Transverse colon (tissue), 4 donors: ENCODE measurements around the gene PLPP2. TPM values are rescaled to one million over a fixed set of nuclear protein-coding genes. Genes with fewer than 3 reads are reported as not detected.

Experiments used
- DNase-seq: peaks from one replicate; pipeline ENCODE4 v3.0.0-alpha.2; 2019
- H3K27ac ChIP-seq, 4 donors: fragments of 200-600 bp; sonication (generic); 2 replicates each; pipeline ENCODE4 v1.5.1; 2016 to 2018; ENCODE audit warnings: inconsistent platforms in 4 of 4
- H3K27me3 ChIP-seq: fragments of 200-600 bp; sonication (generic); 2 replicates; pipeline ENCODE4 v1.5.1; 2017; ENCODE audit warnings: inconsistent platforms
- H3K36me3 ChIP-seq, 4 donors: fragments of 200-600 bp; sonication (generic); 2 replicates each; pipeline ENCODE4 v1.5.1; 2017 to 2019; ENCODE audit warnings: inconsistent platforms in 4 of 4
- H3K4me1 ChIP-seq, 4 donors: fragments of 200-600 bp; sonication (generic); 2 replicates each; pipeline ENCODE4 v1.5.1; 2017 to 2020; ENCODE audit warnings: inconsistent platforms in 4 of 4
- H3K4me3 ChIP-seq, 4 donors: fragments of 200-600 bp; sonication (generic); 1 replicate in 1 of 4; 2 replicates in 3 of 4; pipeline versions ENCODE4 v1.5.1 to v1.6.1; 2017 to 2019; ENCODE audit warnings: inconsistent platforms in 4 of 4
- H3K9me3 ChIP-seq, 2 donors: fragments of 200-600 bp; sonication (generic); 2 replicates each; pipeline ENCODE4 v1.5.1; 2017 to 2019; ENCODE audit warnings: inconsistent platforms in 2 of 2
- EP300 ChIP-seq: sonication (generic); formaldehyde crosslinking; IDR thresholded peaks from one replicate; pipeline ENCODE4 v1.6.1; 2017; ENCODE audit warnings: antibody characterized with exemption, low read depth
- POLR2A ChIP-seq: fragments of 450-650 bp; IDR thresholded peaks from one replicate; pipeline ENCODE4 v1.6.1; 2016; ENCODE audit warnings: antibody characterized with exemption, mild to moderate bottlenecking, moderate library complexity
- POLR2AphosphoS5 ChIP-seq, 3 donors: sonication (generic); formaldehyde crosslinking; IDR thresholded peaks; one replicate each; pipeline ENCODE4 v1.6.1; 2016; ENCODE audit warnings: antibody characterized with exemption in 3 of 3
- WGBS, 2 donors: methylation state at CpG; one replicate each; pipeline ENCODE4 v1.1.5; 2018; ENCODE audit warnings: low coverage in 1 of 2; 5-methylcytosine and 5-hydroxymethylcytosine counted together
- in situ Hi-C, 4 donors: fragments of 200-750 bp; cut with MboI; loops; one replicate each; pipeline versions ENCODE4 v1.15.0 to v1.15.1; 2017; ENCODE audit warnings: low sequenced_read_pairs in 3 of 4, low pct_ligation_motif_present in 1 of 4, low pct_unique_long_range_greater_than_20kb in 1 of 4
- intact Hi-C: fragments of 100-400 bp; cut with DNase I; formaldehyde crosslinking; loops from one replicate; pipeline ENCODE4 v1.15.1; 2023; ENCODE audit warnings: low total_unique reads
- total RNA-seq, 4 donors: library from RNA; depleted of rRNA; stranded (reverse); fragments of >200 nt; gene quantifications; one replicate each; pipeline ENCODE4 v1.1.0, GENCODE V29; 2016
- TF ChIP-seq, protein P1 (sequence below), 5 experiments: fragments of 200-600 bp in 3 of 5; fragments of 450-650 bp in 2 of 5; sonication (generic) in 3 of 5; IDR thresholded peaks; 1 replicate in 2 of 5; 2 replicates in 3 of 5; pipeline ENCODE4 v1.5.1; 2016 to 2017; ENCODE audit warnings: antibody characterized with exemption in 5 of 5, inconsistent platforms in 3 of 5, mild to moderate bottlenecking in 2 of 5, moderate library complexity in 1 of 5

The PLPP2 gene
- total RNA-seq, 4 donors from 2014 or later: 130 to 190 (median 159) TPM

DNA sequence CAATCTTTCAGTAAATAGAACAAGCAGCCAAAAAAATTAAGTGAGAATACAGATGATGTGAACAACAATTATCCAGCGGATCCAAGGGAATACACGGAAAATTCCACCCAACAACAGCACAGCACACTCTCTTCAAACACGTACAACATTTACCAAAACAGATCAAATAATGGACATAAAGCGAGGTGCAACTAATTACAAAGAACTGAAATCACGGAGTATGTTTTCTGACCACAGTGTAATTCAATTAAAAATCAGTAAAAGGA lies 27.2 kb upstream of the PLPP2 start:
- TF ChIP-seq, protein P1, sequence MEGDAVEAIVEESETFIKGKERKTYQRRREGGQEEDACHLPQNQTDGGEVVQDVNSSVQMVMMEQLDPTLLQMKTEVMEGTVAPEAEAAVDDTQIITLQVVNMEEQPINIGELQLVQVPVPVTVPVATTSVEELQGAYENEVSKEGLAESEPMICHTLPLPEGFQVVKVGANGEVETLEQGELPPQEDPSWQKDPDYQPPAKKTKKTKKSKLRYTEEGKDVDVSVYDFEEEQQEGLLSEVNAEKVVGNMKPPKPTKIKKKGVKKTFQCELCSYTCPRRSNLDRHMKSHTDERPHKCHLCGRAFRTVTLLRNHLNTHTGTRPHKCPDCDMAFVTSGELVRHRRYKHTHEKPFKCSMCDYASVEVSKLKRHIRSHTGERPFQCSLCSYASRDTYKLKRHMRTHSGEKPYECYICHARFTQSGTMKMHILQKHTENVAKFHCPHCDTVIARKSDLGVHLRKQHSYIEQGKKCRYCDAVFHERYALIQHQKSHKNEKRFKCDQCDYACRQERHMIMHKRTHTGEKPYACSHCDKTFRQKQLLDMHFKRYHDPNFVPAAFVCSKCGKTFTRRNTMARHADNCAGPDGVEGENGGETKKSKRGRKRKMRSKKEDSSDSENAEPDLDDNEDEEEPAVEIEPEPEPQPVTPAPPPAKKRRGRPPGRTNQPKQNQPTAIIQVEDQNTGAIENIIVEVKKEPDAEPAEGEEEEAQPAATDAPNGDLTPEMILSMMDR (IDR thresholded peaks at IDR 0.05): no peak
- TF ChIP-seq EP300: no peak
- no peak for TF ChIP-seq POLR2AphosphoS5 (IDR thresholded peaks at IDR 0.05)
- TF ChIP-seq POLR2A: no peak
- intact Hi-C loops: no loop called here
- no peak for DNase-seq
- Histone ChIP-seq H3K36me3 (peaks cover 0 to 22% (median 10%) of the 10 kb centered on the region in 4 donors), H3K4me1 (no peaks in the 10 kb centered on the region), H3K27ac (no peak overlapping the region), H3K27me3 (no peaks in the 10 kb centered on the region), H3K9me3 (no peaks in the 10 kb centered on the region), H3K4me3 (no peak overlapping the region)
- 95 to 96% methylated on average over 5 of the region's 5 CpGs for WGBS, 2 donors
- in situ Hi-C loops: no loop called here

- no peak for TF ChIP-seq POLR2AphosphoS5 (IDR thresholded peaks at IDR 0.05)
- TF ChIP-seq, protein P1 (IDR thresholded peaks at IDR 0.05): no peak
- H3K4me3 ChIP-seq: no peak overlapping the region
- WGBS, 2 donors: 91 to 93% methylated on average over 8 to 10 of the region's 10 CpGs
- peaks cover 0 to 22% (median 10%) of the 10 kb centered on the region in 4 donors for H3K36me3 ChIP-seq
- H3K4me1 ChIP-seq: no peaks in the 10 kb centered on the region
- H3K27me3 ChIP-seq: no peaks in the 10 kb centered on the region
- in situ Hi-C loops: no loop called here
- H3K27ac ChIP-seq: no peak overlapping the region
- no peaks in the 10 kb centered on the region for H3K9me3 ChIP-seq
- intact Hi-C loops: no loop called here
- DNase-seq: no peak
Observed at GRCh38 chr19:317710-318508, 26.7 kb upstream of the PLPP2 start.

DNA sequence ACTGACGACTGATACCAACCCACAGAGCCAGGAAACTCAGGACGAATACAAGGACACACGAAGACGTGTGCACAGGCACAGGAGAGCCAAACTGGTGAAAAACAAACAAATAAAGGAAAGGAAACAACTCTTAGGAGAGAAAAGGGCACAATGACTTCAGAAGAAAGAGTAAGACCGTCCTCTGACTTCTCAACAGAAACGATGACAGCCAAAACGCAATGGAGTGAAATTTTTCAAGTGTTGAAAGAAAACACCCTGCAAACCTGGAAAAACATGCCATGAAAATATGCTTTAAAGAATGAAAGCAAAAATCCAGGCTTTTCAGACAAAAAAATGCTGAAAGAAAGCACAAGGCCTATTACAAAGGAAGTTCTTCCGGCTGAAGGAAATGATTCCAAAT lies 24.6 kb upstream of the PLPP2 start:
- in situ Hi-C loops (no loop called here), intact Hi-C loops (no loop called here)
- Histone ChIP-seq H3K9me3 (no peaks in the 10 kb centered on the region), H3K36me3 (peaks cover 0 to 26% (median 10%) of the 10 kb centered on the region in 4 donors), H3K4me3 (no peak overlapping the region), H3K4me1 (no peaks in the 10 kb centered on the region), H3K27ac (no peak overlapping the region), H3K27me3 (no peaks in the 10 kb centered on the region)
- TF ChIP-seq POLR2AphosphoS5 (IDR thresholded peaks at IDR 0.05): no peak
- TF ChIP-seq POLR2A: no peak
- TF ChIP-seq, protein P1 (IDR thresholded peaks at IDR 0.05): no peak
- TF ChIP-seq EP300: no peak
- no peak for DNase-seq
- 93 to 96% methylated on average over 7 to 8 of the region's 8 CpGs for WGBS, 2 donors

DNA sequence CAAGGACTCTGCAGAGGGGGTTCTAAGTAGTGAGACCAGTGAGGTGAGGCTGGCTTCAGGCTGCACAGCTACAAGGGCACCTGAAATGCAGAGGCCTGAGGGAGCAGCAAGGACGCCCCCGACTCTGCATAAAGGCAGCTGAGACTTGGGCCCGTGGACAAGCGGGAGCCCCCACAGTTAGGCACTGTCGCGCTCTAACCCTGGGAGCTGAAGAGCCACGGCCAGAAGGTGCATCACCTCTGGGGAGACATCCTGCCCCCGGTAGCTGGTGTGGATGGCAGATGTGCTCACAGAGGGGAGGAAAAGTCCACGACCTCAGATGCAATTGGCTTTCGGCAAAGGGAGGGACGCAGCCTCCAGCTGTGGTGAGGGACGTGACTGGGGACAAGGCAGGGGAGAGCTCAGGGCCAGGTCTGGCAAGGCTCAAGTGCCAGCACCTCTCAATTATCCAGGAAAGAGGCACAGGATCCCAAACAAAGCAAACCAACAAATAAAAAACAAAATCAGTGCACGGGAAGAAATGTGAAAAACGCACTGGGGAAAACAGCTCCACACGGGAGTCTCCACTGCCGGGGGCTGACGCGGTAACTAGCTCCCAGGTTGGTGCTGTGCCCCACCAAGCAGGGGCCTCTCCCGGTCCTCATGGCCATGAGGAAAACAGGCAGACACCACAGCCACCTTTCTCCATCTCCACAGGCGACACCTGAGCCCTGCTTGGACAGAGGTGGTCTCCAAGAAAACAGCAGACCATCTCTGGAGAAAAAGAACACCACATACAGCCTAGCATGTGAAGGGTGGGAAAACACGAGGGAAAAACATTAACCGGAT lies 23.0 kb upstream of the PLPP2 start:
- peaks cover 0 to 26% (median 10%) of the 10 kb centered on the region in 4 donors for H3K36me3 ChIP-seq
- H3K27me3 ChIP-seq: no peaks in the 10 kb centered on the region
- intact Hi-C loops: no loop called here
- no peak overlapping the region for H3K27ac ChIP-seq
- H3K9me3 ChIP-seq: no peaks in the 10 kb centered on the region
- 91 to 98% methylated on average over 7 to 22 of the region's 22 CpGs for WGBS, 2 donors
- no peak for DNase-seq
- in situ Hi-C loops: no loop called here
- H3K4me3 ChIP-seq: no peak overlapping the region
- TF ChIP-seq, protein P1 (IDR thresholded peaks at IDR 0.05): no peak
- no peak for TF ChIP-seq POLR2A
- TF ChIP-seq POLR2AphosphoS5 (IDR thresholded peaks at IDR 0.05): no peak
- no peak for TF ChIP-seq EP300
- H3K4me1 ChIP-seq: no peaks in the 10 kb centered on the region
